Measurements from ENCODE around the gene ARSH.
"Not testable (repeated sequence)": the region's sequence is repeated elsewhere in the genome, so short reads cannot be mapped to it uniquely, and the experiment has no call there.

ARSH gene

GRCh38 chrX:3044196-3044595 lies 37.9 kb downstream of the ARSH start:
- DNase-seq, result no peak

GRCh38 chrX:3044671-3045070 lies 38.3 kb downstream of the ARSH start:
- no peak for DNase-seq

- DNase-seq, result no peak
Observed at GRCh38 chrX:3046253-3047240, 40.2 kb downstream of the ARSH start.

- not testable (repeated sequence) for DNase-seq
Observed at GRCh38 chrX:3050523-3051175, 44.3 kb downstream of the ARSH start.

- DNase-seq, result no peak
Observed at GRCh38 chrX:3052860-3053259, 46.5 kb downstream of the ARSH start.

GRCh38 chrX:3066555-3066954 lies 60.2 kb downstream of the ARSH start:
- no peak for DNase-seq

- no peak for DNase-seq
Observed at GRCh38 chrX:3075959-3076358, 69.6 kb downstream of the ARSH start.

- DNase-seq, result no peak
Observed at GRCh38 chrX:3076416-3076991, 70.2 kb downstream of the ARSH start.

All from T-helper 1 cell (primary cell).